Measurements from ENCODE around the gene HMGCR.

- no peak for TF ChIP-seq POLR2A (IDR thresholded peaks at IDR 0.05)
- no peak for TF ChIP-seq CTCF (IDR thresholded peaks at IDR 0.05 in 4 of 5, conservative IDR thresholded peaks at IDR 0.05 in 1 of 5)
Measured at GRCh38 chr5:75338408-75338807, 1.4 kb downstream of the HMGCR start.

All from gastrocnemius medialis (tissue), 4 donors.